GM12891 (cell line): ENCODE data around the gene LSM4.
A peak's percentile ranks its signal among the peaks of the same experiment; 100 is the strongest.

ENCODE experiments used
- DNase-seq: peaks from one replicate; pipeline ENCODE4 v3.0.0; 2011; ENCODE audit warnings: low spot score; ENCODE audit not compliant: insufficient read length
- FAIRE-seq: peaks from 2 replicates; lab custom pipeline; 2011; peaks lifted over from hg19 to GRCh38; lab: Jason Lieb, UNC
- PAX5 ChIP-seq: IDR thresholded peaks from 2 replicates; pipeline ENCODE4 v1.6.1; 2011; ENCODE audit warnings: low read length, moderate library complexity, mild to moderate bottlenecking; ENCODE audit not compliant: insufficient read depth, severe bottlenecking
- POLR2A ChIP-seq: IDR thresholded peaks from 2 replicates; pipeline ENCODE4 v1.6.1; 2011; ENCODE audit warnings: low read depth, low read length, control low read depth
- POLR2AphosphoS5 ChIP-seq: IDR thresholded peaks from 2 replicates; pipeline ENCODE4 v1.6.1; 2011; ENCODE audit warnings: low read depth, low read length, control low read depth
- POU2F2 ChIP-seq: IDR thresholded peaks from 2 replicates; pipeline ENCODE4 v1.6.1; 2011; ENCODE audit warnings: low read depth, mild to moderate bottlenecking, control low read depth, low read length, moderate library complexity
- SPI1 ChIP-seq: IDR thresholded peaks from 2 replicates; pipeline ENCODE4 v1.6.1; 2011; ENCODE audit warnings: low read depth, low read length, control low read depth
- TAF1 ChIP-seq: IDR thresholded peaks from 2 replicates; pipeline ENCODE4 v1.6.1; 2011; ENCODE audit warnings: low read depth, low read length, control low read depth

Gene LSM4

GRCh38 chr19:18292810-18293641, 29.9 kb downstream of the LSM4 start:
- DNase-seq = no peak
- FAIRE-seq = peak; percentile 33
- no peak for TF ChIP-seq POU2F2
- no peak for TF ChIP-seq PAX5
- TF ChIP-seq POLR2A = no peak
- TF ChIP-seq SPI1 = no peak
- no peak for TF ChIP-seq TAF1
- TF ChIP-seq POLR2AphosphoS5 = no peak

GRCh38 chr19:18292462-18292809, 30.4 kb downstream of the LSM4 start:
- DNase-seq = no peak
- no peak; the same call in 1 of the 2 replicates for TF ChIP-seq POLR2A
- no peak for TF ChIP-seq TAF1
- TF ChIP-seq POU2F2 = no peak
- TF ChIP-seq SPI1 = no peak
- TF ChIP-seq POLR2AphosphoS5 = no peak; the same call in 1 of the 2 replicates
- TF ChIP-seq PAX5 = no peak

GRCh38 chr19:18291590-18292461, 31.1 kb downstream of the LSM4 start:
- TF ChIP-seq PAX5 = no peak
- peak; percentile 66; the same call in 1 of the 2 replicates for TF ChIP-seq TAF1
- TF ChIP-seq POLR2AphosphoS5 = no peak
- TF ChIP-seq POU2F2 = 0 out of 2 replicates have a peak, but pooled peaks have one; percentile 47
- peak; percentile 97 for TF ChIP-seq SPI1
- TF ChIP-seq POLR2A = peak; percentile 28
- DNase-seq = peak; percentile 90
- peak; percentile 96 for FAIRE-seq

More at GRCh38 chr19:18292462-18292809, 30.4 kb downstream of the LSM4 start:
- FAIRE-seq = no peak

- TF ChIP-seq POLR2A (no peak), POU2F2 (no peak), PAX5 (no peak), SPI1 (no peak), POLR2AphosphoS5 (no peak), TAF1 (no peak)
- FAIRE-seq (peak; percentile 28), DNase-seq (no peak)
Observed at GRCh38 chr19:18291019-18291524, 31.8 kb downstream of the LSM4 start.

GRCh38 chr19:18290302-18291018, 32.4 kb downstream of the LSM4 start:
- TF ChIP-seq PAX5 = no peak
- TF ChIP-seq POU2F2 = peak; percentile 81
- TF ChIP-seq POLR2AphosphoS5 = no peak
- TF ChIP-seq SPI1 = no peak
- no peak for TF ChIP-seq POLR2A
- FAIRE-seq = peak; percentile 64
- no peak for DNase-seq

GRCh38 chr19:18289471-18290301, 33.2 kb downstream of the LSM4 start:
- FAIRE-seq (no peak), DNase-seq (no peak)
- TF ChIP-seq SPI1 = no peak
- no peak for TF ChIP-seq POLR2A
- TF ChIP-seq TAF1 = no peak
- no peak for TF ChIP-seq PAX5
- no peak for TF ChIP-seq POU2F2
- TF ChIP-seq POLR2AphosphoS5 = no peak

GRCh38 chr19:18287836-18288772, 34.8 kb downstream of the LSM4 start:
- DNase-seq (no peak), FAIRE-seq (no peak)
- TF ChIP-seq SPI1 (no peak), TAF1 (no peak), POLR2AphosphoS5 (no peak), POU2F2 (no peak), POLR2A (no peak), PAX5 (no peak)
